Suprapubic skin (tissue), 4 donors: ENCODE data around the gene CCBE1. TPM values are rescaled to one million over a fixed set of nuclear protein-coding genes. Genes with fewer than 3 reads are reported as not detected.

Experiments
- DNase-seq, 2 donors: peaks; one replicate each; pipeline ENCODE4 v3.0.0-alpha.2; 2019; ENCODE audit warnings: low spot score in 2 of 2
- H3K27ac ChIP-seq: fragments of 200-600 bp; sonication (generic); one replicate; pipeline ENCODE4 v1.5.1; 2019
- H3K27me3 ChIP-seq: fragments of 200-600 bp; sonication (generic); one replicate; pipeline ENCODE4 v1.5.1; 2019
- H3K36me3 ChIP-seq: fragments of 200-600 bp; sonication (generic); one replicate; pipeline ENCODE4 v1.5.1; 2019
- H3K4me1 ChIP-seq: fragments of 200-600 bp; sonication (generic); one replicate; pipeline ENCODE4 v1.5.1; 2019
- H3K4me3 ChIP-seq: fragments of 200-600 bp; sonication (generic); one replicate; pipeline ENCODE4 v1.5.1; 2019; ENCODE audit warnings: mild to moderate bottlenecking
- H3K9me3 ChIP-seq: fragments of 200-600 bp; sonication (generic); one replicate; pipeline ENCODE4 v1.5.1; 2019
- EP300 ChIP-seq: sonication (generic); formaldehyde crosslinking; IDR thresholded peaks from one replicate; pipeline ENCODE4 v1.6.1; 2017; ENCODE audit warnings: antibody characterized with exemption
- POLR2A ChIP-seq, 2 donors: fragments of 450-650 bp; IDR thresholded peaks; one replicate each; pipeline ENCODE4 v1.6.1; 2017; ENCODE audit warnings: antibody characterized with exemption in 2 of 2, mild to moderate bottlenecking in 2 of 2, moderate library complexity in 2 of 2
- POLR2AphosphoS5 ChIP-seq, 3 donors: sonication (generic); formaldehyde crosslinking; IDR thresholded peaks; one replicate each; pipeline ENCODE4 v1.6.1; 2017; ENCODE audit warnings: antibody characterized with exemption in 3 of 3
- WGBS: methylation state at CpG from one replicate; pipeline ENCODE4 v1.1.5; 2018; 5-methylcytosine and 5-hydroxymethylcytosine counted together
- total RNA-seq, 4 donors: library from RNA; depleted of rRNA; stranded (reverse); fragments of >200 nt; gene quantifications; one replicate each; pipeline ENCODE4 v1.1.0, GENCODE V29; 2016
- TF ChIP-seq, protein P1 (sequence below), 2 donors: fragments of 200-600 bp in 1 of 2; fragments of 450-650 bp in 1 of 2; sonication (generic) in 1 of 2; IDR thresholded peaks; one replicate each; pipeline ENCODE4 v1.5.1; 2016 to 2019; ENCODE audit warnings: antibody characterized with exemption in 2 of 2, mild to moderate bottlenecking in 1 of 2, moderate library complexity in 1 of 2

The CCBE1 gene
- total RNA-seq, 4 donors from 2014 or later: 0.81 to 3.7 (median 1.7) TPM

DNA sequence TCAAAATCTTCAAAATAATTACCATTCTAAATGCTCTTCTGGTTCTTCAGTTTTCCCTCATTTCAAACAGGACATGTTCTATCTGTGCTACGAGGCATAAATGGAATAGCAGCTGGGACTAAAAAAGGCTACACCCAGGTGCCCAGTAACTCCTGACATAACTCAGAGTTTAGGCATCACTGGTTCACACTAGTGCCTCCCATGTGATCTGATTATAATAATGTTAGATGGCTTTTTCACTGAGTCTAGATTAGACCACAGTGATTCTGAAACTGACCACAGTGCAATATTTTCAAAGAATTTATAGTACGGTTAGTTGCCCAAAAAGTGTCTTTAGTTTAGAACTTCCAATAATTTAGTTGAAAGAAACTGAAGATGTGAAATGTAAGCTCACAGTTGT, 123.3 kb downstream of the CCBE1 start:
- no peaks in the 10 kb centered on the region for H3K36me3 ChIP-seq
- no peak overlapping the region for H3K4me3 ChIP-seq
- 58% methylated on average over 2 of the region's 2 CpGs for WGBS
- no peaks in the 10 kb centered on the region for H3K9me3 ChIP-seq
- no peak overlapping the region for H3K27ac ChIP-seq
- TF ChIP-seq POLR2A (IDR thresholded peaks at IDR 0.05): no peak
- no peak for DNase-seq
- H3K27me3 ChIP-seq: no peaks in the 10 kb centered on the region
- no peaks in the 10 kb centered on the region for H3K4me1 ChIP-seq

DNA sequence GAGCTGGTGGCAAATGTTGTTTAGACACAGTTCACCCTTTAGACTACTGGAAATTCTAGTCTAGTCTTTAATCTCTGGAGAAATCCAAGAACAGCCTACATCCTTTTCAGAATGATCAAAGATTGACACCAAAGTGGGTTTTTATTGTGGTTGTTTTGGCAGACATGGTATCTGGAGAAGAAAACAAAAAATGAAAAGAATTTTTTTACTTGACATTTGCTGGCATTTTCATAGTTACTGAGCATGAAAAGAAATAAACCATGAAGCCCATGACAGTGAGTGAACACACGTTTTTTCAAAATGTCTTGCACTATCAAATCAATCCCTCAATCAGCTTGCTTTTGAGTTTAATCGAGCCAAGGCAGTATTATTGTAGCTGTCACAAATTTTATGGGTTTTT, 125.3 kb downstream of the CCBE1 start:
- WGBS: 45% methylated on average over 2 of the region's 2 CpGs
- no peak overlapping the region for H3K27ac ChIP-seq
- no peak for DNase-seq
- TF ChIP-seq POLR2A (IDR thresholded peaks at IDR 0.05): no peak
- TF ChIP-seq, protein P1, sequence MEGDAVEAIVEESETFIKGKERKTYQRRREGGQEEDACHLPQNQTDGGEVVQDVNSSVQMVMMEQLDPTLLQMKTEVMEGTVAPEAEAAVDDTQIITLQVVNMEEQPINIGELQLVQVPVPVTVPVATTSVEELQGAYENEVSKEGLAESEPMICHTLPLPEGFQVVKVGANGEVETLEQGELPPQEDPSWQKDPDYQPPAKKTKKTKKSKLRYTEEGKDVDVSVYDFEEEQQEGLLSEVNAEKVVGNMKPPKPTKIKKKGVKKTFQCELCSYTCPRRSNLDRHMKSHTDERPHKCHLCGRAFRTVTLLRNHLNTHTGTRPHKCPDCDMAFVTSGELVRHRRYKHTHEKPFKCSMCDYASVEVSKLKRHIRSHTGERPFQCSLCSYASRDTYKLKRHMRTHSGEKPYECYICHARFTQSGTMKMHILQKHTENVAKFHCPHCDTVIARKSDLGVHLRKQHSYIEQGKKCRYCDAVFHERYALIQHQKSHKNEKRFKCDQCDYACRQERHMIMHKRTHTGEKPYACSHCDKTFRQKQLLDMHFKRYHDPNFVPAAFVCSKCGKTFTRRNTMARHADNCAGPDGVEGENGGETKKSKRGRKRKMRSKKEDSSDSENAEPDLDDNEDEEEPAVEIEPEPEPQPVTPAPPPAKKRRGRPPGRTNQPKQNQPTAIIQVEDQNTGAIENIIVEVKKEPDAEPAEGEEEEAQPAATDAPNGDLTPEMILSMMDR (IDR thresholded peaks at IDR 0.05): no peak
- TF ChIP-seq EP300: no peak
- TF ChIP-seq POLR2AphosphoS5 (IDR thresholded peaks at IDR 0.05): no peak
- H3K27me3 ChIP-seq: no peaks in the 10 kb centered on the region
- no peaks in the 10 kb centered on the region for H3K4me1 ChIP-seq
- no peaks in the 10 kb centered on the region for H3K36me3 ChIP-seq
- H3K4me3 ChIP-seq: no peak overlapping the region
- no peaks in the 10 kb centered on the region for H3K9me3 ChIP-seq

DNA sequence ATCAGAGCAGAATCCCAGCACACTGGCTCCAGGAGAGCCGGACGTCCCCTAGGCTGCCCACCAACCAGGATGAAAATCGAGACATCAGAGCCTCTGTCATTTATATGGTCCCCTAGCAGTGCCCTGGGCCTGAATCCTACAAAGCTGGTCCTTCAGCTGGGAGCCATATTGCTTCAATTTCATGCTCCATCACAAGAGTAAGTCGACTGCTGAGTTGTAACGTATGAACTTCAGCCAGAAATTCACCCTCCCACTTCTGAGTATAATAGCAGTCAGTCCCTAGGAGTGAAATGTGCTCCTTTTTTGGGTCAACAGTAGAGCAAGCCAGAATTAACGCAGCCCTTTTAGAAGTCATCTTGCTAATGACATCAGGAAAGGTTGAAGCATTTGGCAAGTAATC, 126.4 kb downstream of the CCBE1 start:
- Histone ChIP-seq H3K4me1 (no peaks in the 10 kb centered on the region), H3K27ac (no peak overlapping the region), H3K9me3 (no peaks in the 10 kb centered on the region), H3K36me3 (no peaks in the 10 kb centered on the region), H3K4me3 (no peak overlapping the region), H3K27me3 (no peaks in the 10 kb centered on the region)
- no peak for DNase-seq
- TF ChIP-seq POLR2A (IDR thresholded peaks at IDR 0.05) (no peak), EP300 (no peak), POLR2AphosphoS5 (IDR thresholded peaks at IDR 0.05) (no peak)
- TF ChIP-seq, protein P1 (IDR thresholded peaks at IDR 0.05): no peak
- WGBS: 70% methylated on average over 5 of the region's 6 CpGs

DNA sequence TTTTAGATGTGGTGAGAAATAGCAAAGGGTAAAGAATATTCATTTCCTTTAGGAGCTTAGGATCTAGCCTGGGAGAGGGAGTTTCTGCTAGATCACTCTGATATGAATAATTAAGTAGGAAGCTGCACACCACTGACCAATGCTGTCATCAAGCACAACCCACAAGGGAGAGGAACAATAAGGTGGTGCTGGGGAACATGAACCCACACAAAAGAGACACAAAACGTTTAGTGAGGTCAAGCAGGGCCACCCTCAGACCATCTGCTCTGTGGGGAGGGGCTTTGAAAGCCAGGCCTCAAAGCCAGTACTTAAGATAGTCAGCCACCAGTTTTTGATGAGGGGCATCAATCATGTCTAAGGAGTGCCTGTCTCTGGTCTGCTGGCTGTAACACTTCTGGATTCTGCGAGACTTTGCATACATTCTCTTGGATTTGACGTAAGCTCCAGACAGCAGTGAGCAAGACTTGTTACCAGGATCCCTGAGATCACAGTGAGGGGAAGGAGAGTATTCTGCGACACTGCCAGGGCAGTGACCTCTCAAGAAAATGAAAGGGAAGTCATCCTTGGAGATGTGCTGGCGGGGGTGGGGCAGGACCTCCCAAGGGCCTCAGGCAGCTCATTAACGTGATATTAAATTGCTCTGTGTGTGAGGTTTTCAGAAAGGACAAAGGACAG, 127.0 kb downstream of the CCBE1 start:
- TF ChIP-seq POLR2AphosphoS5 (IDR thresholded peaks at IDR 0.05) (no peak), EP300 (no peak), POLR2A (IDR thresholded peaks at IDR 0.05) (no peak)
- TF ChIP-seq, protein P1 (IDR thresholded peaks at IDR 0.05): no peak
- Histone ChIP-seq H3K4me3 (no peak overlapping the region), H3K36me3 (no peaks in the 10 kb centered on the region), H3K27me3 (no peaks in the 10 kb centered on the region), H3K9me3 (no peaks in the 10 kb centered on the region), H3K27ac (no peak overlapping the region), H3K4me1 (no peaks in the 10 kb centered on the region)
- WGBS: 68% methylated on average over 6 of the region's 6 CpGs
- DNase-seq: no peak

DNA sequence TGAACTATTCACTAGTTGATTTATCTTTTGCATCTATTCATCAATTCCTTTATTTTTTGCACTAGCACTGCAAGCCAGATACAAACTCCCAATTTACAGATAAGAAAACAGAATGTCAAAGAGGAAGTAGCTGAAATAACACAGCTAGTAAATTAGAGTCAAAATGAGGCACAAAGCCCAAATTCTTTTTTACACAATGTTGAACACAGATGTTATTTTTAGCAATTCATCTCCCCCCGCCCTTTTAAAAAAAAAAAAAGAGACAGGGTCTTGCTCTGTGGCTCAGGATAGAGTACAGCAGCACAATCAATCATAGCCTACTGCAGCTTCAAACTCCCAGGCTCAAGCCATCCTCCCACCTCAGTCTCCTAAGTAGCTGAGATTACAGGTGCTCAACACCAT, 127.8 kb downstream of the CCBE1 start:
- WGBS: 50% methylated on average over 1 of the region's 1 CpG
- no peak overlapping the region for H3K27ac ChIP-seq
- H3K4me1 ChIP-seq: no peaks in the 10 kb centered on the region
- no peaks in the 10 kb centered on the region for H3K27me3 ChIP-seq
- no peak for TF ChIP-seq POLR2AphosphoS5 (IDR thresholded peaks at IDR 0.05)
- TF ChIP-seq EP300: no peak
- TF ChIP-seq, protein P1 (IDR thresholded peaks at IDR 0.05): no peak
- no peak for TF ChIP-seq POLR2A (IDR thresholded peaks at IDR 0.05)
- DNase-seq: no peak
- no peaks in the 10 kb centered on the region for H3K36me3 ChIP-seq
- H3K9me3 ChIP-seq: no peaks in the 10 kb centered on the region
- no peak overlapping the region for H3K4me3 ChIP-seq

DNA sequence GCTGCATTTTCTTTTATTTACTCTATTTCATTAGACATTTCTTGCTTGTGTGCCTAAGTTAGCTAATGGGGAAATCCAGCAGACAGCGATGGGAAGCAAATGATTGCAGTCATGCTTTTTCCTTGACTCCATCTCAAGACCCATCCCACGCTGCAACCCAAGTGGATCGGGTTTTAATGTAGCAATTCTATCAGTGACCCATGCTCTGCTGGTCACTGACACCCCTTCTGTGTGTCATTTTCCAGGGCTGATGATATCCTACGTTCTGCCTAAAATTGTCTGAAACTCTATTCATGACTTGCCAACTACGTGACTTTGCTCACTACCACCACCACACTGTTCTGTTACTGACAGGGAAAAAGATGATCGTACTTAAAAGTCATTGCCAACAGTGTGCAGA, 129.8 kb downstream of the CCBE1 start:
- Histone ChIP-seq H3K36me3 (no peaks in the 10 kb centered on the region), H3K9me3 (no peaks in the 10 kb centered on the region), H3K4me3 (no peak overlapping the region), H3K4me1 (no peaks in the 10 kb centered on the region), H3K27ac (no peak overlapping the region), H3K27me3 (no peaks in the 10 kb centered on the region)
- TF ChIP-seq, protein P1 (IDR thresholded peaks at IDR 0.05): no peak
- TF ChIP-seq EP300 (no peak), POLR2A (IDR thresholded peaks at IDR 0.05) (no peak), POLR2AphosphoS5 (IDR thresholded peaks at IDR 0.05) (no peak)
- no peak for DNase-seq
- 93% methylated on average over 6 of the region's 6 CpGs for WGBS
